Ishikawa (cell line): ENCODE measurements around the gene GABRG3.

Source experiments
- CEBPB ChIP-seq: IDR thresholded peaks from 2 replicates; pipeline ENCODE4 v1.6.1; 2012
- CREB1 ChIP-seq: IDR thresholded peaks from 2 replicates; pipeline ENCODE4 v1.6.1; 2012; ENCODE audit warnings: low read depth
- EGR1 ChIP-seq: IDR thresholded peaks from 2 replicates; pipeline ENCODE4 v1.6.1; 2012
- EP300 ChIP-seq: IDR thresholded peaks from 2 replicates; pipeline ENCODE4 v1.6.1; 2012; ENCODE audit warnings: borderline replicate concordance
- FOXM1 ChIP-seq: IDR thresholded peaks from 2 replicates; pipeline ENCODE4 v1.6.1; 2012; ENCODE audit warnings: low read depth, borderline replicate concordance
- MAX ChIP-seq: IDR thresholded peaks from 2 replicates; pipeline ENCODE4 v1.6.1; 2012
- NFIC ChIP-seq: IDR thresholded peaks from 2 replicates; pipeline ENCODE4 v1.6.1; 2012
- RAD21 ChIP-seq: IDR thresholded peaks from 2 replicates; pipeline ENCODE4 v1.6.1; 2012; ENCODE audit warnings: low read depth
- REST ChIP-seq: IDR thresholded peaks from 2 replicates; pipeline ENCODE4 v1.6.1; 2012; ENCODE audit warnings: low read depth, mild to moderate bottlenecking
- TAF1 ChIP-seq: IDR thresholded peaks from 2 replicates; pipeline ENCODE4 v1.6.1; 2012; ENCODE audit warnings: low read depth, mild to moderate bottlenecking
- TCF12 ChIP-seq: IDR thresholded peaks from 2 replicates; pipeline ENCODE4 v1.6.1; 2012; ENCODE audit warnings: low read depth
- TEAD4 ChIP-seq: IDR thresholded peaks from 2 replicates; pipeline ENCODE4 v1.6.1; 2012
- USF1 ChIP-seq: IDR thresholded peaks from 2 replicates; pipeline ENCODE4 v1.6.1; 2012
- YY1 ChIP-seq: IDR thresholded peaks from 2 replicates; pipeline ENCODE4 v1.6.1; 2012; ENCODE audit warnings: low read depth
- ZBTB7A ChIP-seq: IDR thresholded peaks from 2 replicates; pipeline ENCODE4 v1.6.1; 2012; ENCODE audit warnings: low read depth

The GABRG3 gene

GRCh38 chr15:27166917-27167316 lies 195.9 kb downstream of the GABRG3 start:
- TF ChIP-seq FOXM1 (no peak), NFIC (no peak), RAD21 (no peak), YY1 (no peak), USF1 (no peak), EP300 (no peak), TAF1 (no peak), CREB1 (no peak), TEAD4 (no peak), EGR1 (no peak), REST (no peak), TCF12 (no peak), ZBTB7A (no peak), CEBPB (no peak), MAX (no peak)

GRCh38 chr15:27167738-27168137 lies 196.8 kb downstream of the GABRG3 start:
- TF ChIP-seq RAD21, result no peak

- no peak for TF ChIP-seq MAX
- no peak for TF ChIP-seq USF1
- TF ChIP-seq CEBPB, result no peak
- no peak for TF ChIP-seq CREB1
- TF ChIP-seq TAF1, result no peak
- TF ChIP-seq EGR1, result no peak
- TF ChIP-seq RAD21, result no peak
Observed at GRCh38 chr15:27170851-27171250, 199.9 kb downstream of the GABRG3 start.

GRCh38 chr15:27172821-27173220 lies 201.8 kb downstream of the GABRG3 start:
- no peak for TF ChIP-seq REST
- TF ChIP-seq TCF12, result no peak
- TF ChIP-seq TEAD4, result no peak
- no peak for TF ChIP-seq USF1
- TF ChIP-seq RAD21, result no peak
- TF ChIP-seq NFIC, result no peak

GRCh38 chr15:27175472-27176153 lies 204.6 kb downstream of the GABRG3 start:
- TF ChIP-seq YY1, result no peak
- no peak for TF ChIP-seq TEAD4
- no peak for TF ChIP-seq REST
- no peak for TF ChIP-seq MAX
- TF ChIP-seq FOXM1, result no peak
- no peak for TF ChIP-seq RAD21
- TF ChIP-seq EGR1, result no peak
- no peak for TF ChIP-seq TCF12
- no peak for TF ChIP-seq ZBTB7A
- TF ChIP-seq CEBPB, result no peak
- TF ChIP-seq EP300, result no peak
- TF ChIP-seq USF1, result no peak
- no peak for TF ChIP-seq NFIC
- no peak for TF ChIP-seq CREB1
- no peak for TF ChIP-seq TAF1
